Stimulated activated CD8-positive, alpha-beta memory T cell treated with anti-CD3 and anti-CD28 coated beads, Interleukin-4, amount 100 ng/mL, for 24 hours (primary cell): ENCODE results near the gene SMG7.
"Not testable (repeated sequence)": the region's sequence is repeated elsewhere in the genome, so short reads cannot be mapped to it uniquely, and the experiment has no call there.

Source experiments
- DNase-seq: peaks from one replicate; pipeline ENCODE4 v3.0.0-alpha.2; 2020; ENCODE audit warnings: low read depth

The SMG7 gene, protein sequence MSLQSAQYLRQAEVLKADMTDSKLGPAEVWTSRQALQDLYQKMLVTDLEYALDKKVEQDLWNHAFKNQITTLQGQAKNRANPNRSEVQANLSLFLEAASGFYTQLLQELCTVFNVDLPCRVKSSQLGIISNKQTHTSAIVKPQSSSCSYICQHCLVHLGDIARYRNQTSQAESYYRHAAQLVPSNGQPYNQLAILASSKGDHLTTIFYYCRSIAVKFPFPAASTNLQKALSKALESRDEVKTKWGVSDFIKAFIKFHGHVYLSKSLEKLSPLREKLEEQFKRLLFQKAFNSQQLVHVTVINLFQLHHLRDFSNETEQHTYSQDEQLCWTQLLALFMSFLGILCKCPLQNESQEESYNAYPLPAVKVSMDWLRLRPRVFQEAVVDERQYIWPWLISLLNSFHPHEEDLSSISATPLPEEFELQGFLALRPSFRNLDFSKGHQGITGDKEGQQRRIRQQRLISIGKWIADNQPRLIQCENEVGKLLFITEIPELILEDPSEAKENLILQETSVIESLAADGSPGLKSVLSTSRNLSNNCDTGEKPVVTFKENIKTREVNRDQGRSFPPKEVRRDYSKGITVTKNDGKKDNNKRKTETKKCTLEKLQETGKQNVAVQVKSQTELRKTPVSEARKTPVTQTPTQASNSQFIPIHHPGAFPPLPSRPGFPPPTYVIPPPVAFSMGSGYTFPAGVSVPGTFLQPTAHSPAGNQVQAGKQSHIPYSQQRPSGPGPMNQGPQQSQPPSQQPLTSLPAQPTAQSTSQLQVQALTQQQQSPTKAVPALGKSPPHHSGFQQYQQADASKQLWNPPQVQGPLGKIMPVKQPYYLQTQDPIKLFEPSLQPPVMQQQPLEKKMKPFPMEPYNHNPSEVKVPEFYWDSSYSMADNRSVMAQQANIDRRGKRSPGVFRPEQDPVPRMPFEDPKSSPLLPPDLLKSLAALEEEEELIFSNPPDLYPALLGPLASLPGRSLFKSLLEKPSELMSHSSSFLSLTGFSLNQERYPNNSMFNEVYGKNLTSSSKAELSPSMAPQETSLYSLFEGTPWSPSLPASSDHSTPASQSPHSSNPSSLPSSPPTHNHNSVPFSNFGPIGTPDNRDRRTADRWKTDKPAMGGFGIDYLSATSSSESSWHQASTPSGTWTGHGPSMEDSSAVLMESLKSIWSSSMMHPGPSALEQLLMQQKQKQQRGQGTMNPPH

DNA sequence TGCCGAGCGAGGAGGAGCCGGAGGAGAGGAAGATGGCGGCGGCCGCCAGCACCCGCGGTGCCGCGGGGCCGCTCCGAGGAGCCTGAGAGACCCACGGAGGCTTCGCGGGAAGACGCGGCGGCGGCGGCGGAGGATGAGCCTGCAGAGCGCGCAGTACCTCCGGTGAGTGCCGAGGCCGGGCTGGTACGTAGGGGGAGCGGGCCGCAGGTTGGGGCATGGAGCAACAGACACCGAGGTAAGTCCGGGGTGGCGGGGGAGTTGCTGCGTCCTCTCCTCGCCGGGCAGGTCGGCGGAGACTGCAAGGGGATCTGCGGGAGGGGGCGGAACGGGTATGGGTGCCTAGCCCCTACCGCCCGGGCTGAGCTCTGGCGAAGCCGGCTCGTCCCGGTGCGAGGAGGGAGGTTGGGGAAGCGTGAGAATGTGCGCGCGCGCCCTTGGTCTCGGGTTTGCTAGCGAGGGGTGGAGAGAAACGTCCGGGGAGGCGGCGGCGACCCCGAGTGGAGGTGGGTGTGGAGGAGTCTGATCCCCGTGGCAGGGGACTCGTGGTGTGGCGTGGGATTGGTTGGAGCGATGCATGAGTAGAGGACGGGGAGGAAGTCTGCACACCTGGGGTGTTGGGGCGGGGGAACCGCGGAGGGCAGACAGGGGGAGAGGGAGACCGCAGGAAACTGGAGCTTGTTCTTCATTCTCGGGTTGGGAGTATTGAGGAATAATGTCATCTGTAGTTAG lies at the start of gene SMG7:
Gene SMG7 (plus strand): TSS at position 12 of the 729 bp plus-strand sequence. CDS start 122 bp downstream, at position 134.
- DNase-seq = peak; percentile 33

DNA sequence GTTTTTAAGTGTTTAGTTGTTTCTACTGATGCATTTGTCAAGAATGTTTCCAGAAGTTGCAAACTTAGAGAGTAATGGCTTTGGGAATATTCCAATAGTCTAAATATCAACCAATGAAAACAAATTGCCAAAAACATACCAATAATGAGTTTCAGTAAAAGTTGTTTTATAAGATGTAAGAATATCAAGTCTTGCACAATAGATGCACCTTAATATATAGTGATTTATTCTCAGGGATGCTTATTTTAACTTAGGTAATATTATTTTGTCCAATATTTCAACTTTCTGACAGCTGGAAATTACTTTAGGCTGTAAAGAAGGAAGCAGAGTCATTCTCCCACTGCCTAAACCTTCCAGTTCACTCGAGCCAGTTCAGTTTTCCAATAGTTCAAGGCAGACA lies 48.8 kb upstream of the SMG7 start:
- DNase-seq = no peak

DNA sequence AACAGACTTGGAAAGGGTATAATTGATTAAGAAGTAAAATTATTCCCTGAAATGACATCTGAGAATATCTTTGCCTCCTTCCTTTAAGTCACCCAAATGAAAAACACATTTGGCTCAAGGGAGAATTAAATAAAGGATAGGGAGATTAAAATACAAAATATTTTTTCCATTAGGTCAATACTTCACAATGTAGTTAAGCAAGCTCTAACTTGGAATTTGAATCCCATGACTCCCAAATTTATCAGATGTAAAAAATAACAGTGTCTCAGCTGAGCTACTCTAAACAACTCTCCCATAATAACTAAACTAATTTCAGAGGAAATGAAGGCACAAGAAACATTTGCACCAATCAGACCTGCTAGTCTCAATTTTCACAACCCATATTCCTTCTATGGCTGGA lies 47.6 kb upstream of the SMG7 start:
- no peak for DNase-seq

- DNase-seq = not testable (repeated sequence)
Measured at GRCh38 chr1:183427591-183427990, 44.7 kb upstream of the SMG7 start.

- DNase-seq = no peak
Measured at GRCh38 chr1:183431840-183432547, 40.3 kb upstream of the SMG7 start.

- DNase-seq = no peak
Measured at GRCh38 chr1:183432548-183432875, 39.8 kb upstream of the SMG7 start.

DNA sequence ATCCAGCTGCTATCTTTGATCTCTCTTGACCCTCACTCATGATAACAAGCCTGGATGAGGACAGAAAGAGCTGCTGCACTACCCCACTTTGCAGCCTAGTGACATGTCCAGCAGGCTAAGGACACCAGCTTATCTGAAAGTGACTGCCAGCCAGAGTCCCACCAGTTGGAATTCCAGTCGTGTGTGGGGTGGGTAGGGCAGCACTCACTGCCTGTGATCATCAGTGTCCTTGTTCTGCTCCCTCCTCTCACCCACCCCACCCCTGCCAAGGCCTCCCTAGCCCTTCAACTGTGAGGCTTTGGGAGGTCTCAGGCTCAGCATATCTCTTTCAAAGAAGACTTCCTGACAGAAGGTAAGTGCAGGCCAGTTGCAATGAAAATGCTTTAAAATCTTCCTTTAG lies 38.6 kb upstream of the SMG7 start:
- DNase-seq = no peak

GRCh38 chr1:183435497-183435896 lies 36.8 kb upstream of the SMG7 start:
- no peak for DNase-seq

GRCh38 chr1:183438060-183438459 lies 34.2 kb upstream of the SMG7 start:
- no peak for DNase-seq

DNA sequence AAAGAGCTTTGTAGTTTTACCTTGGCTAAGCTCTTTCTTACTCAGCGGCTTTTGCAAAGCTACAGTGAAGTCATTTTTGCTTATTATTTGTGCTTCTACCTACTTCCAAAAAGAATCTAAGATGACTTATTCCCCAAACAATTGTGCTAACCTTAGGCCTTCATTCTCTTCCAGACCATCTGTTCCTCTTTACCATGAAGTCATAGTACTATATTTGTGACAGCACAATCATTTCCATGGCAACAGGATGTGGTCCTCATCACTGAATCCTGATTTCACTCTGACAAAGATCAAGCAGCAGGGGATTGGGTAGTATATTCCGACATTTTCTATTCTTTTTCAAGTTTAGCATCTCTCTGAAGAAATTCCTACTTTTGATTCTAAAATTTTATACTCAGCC lies 29.3 kb upstream of the SMG7 start:
- DNase-seq = no peak

DNA sequence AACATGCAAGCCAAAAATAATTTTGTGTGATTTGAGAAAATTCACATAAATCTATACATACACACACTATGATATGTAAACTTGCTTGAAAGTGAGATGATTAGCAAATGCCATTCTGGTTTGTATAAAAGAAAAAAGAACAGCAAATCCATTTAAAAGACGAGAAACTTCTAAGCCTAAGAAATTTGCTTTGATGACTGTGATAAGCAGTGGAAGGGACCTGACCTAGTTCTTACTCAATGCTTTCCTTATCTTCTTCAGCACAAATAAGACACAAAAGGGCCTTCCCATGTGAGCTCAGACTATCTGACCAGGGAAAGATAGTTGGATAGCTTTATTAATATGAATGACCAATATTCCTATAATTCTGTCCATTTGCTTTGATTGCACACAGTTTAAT lies 28.8 kb upstream of the SMG7 start:
- DNase-seq = no peak

DNA sequence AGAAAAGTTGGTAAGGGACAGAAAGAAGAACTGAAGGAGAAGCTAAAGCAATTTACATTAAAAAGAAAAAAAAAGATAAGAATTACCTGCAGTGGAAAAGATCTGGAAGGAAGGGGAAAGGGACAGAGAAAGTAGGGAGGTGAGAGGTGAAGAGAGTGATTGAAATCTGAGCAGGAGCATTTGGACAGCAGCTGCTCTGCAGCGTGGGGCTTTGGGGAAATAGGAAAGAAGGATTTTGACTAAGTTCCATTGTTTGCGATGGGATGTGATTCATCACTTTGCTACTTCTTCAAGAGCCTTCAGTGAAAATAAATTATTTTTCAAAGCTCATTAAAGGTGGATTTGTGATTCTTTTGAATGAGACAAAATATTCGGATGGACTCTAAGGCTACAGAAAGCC lies 28.1 kb upstream of the SMG7 start:
- no peak for DNase-seq

DNA sequence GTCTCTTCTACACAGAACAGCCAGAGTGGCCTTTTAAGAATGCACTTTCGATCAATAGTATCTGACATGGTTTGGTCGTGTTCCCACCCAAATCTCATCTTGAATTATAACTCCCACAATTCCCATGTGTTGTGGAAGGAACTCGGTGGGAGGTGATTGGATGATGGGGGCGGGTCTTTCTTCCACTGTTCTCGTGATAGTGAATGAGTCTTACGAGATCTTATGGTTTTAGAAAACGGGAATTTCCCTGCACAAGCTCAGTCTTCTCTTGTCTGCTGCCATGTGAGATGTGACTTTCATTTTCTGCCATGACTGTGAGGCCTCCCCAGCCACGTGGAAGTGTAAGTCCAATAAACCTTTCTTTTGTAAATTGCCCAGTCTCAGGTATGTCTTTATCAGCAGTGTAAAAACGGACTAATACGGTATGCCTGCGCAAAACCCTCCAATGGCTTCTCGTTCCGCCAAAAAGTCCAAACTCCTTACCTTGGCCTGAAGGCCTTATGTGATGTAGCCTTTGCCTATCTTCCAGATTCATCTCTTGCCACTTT lies 23.0 kb upstream of the SMG7 start:
- no peak for DNase-seq

DNA sequence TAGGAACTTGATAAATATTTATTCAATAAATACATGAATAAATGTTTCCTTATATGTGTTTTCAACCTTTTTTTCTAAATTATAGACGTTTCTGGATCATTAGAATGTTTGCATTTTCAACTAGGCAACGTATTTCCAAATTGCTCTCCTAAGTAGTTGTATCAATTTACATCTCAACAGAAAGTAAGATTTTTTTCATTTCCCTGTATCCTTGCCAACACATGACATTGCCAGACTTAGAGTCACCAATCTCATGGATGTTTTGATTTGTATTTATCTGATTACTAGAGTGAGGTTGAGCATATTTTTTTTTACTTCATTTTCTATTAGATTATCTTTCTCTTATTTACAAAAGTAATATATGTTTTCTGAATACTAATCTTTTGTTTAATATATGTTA lies 22.2 kb upstream of the SMG7 start:
- DNase-seq = no peak

DNA sequence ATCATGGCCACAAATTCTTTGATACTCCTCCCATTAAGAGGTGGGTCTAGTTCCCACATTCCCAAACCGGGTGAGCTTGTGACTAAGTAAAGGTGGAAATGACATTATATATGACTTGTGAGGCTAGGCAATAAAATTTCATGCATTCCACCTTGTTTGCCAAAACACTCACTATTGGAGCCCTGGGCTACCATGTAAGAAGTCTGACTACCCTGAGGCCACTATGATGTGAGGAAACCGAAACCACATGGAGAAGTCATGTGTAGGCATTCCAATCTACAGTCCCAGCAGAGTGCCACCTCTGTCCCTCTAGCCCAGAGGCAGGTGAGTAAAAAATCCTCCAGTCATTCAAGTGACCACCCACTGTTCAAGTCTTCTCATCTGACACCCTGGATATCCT lies 17.9 kb upstream of the SMG7 start:
- DNase-seq = no peak

DNA sequence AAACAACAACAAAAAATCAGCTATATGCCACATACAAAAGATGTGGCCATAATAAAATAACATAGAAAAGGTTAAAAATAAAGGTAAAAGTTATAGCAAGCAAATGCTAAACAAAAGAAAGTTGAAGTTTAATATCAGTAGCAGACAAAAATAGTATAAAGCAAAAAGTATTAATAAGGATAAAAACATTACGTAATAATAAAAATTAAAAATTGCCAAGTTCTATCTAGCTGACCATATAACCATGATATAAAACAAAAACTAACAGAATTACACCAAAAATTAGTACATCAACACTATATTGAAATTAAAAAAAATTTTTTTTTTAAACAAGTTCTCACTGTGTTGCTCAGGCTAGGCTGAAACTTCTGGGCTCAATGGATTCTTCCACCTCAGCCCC lies 15.5 kb upstream of the SMG7 start:
- DNase-seq = no peak

DNA sequence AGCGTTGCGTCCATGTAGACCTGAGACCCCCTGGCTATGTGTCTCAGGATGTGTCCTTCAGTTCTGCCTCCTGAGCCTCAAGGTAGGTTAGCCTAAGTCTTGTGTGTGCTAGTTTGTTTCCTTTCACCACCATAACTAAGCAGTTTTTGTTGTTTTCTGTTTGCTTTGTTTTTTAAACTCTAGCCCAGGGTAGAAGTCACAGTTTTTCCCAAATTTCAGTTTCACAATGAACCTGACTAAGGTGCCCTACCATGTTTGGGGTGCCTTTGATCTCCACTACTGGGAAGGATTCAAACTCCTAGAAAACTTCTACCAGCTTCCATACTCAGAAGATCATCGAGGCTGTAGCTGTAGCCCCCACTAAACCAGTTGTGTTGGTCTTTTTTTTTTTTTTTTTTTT lies 14.8 kb upstream of the SMG7 start:
- DNase-seq = no peak

- no peak for DNase-seq
Measured at GRCh38 chr1:183460596-183460995, 11.7 kb upstream of the SMG7 start.

DNA sequence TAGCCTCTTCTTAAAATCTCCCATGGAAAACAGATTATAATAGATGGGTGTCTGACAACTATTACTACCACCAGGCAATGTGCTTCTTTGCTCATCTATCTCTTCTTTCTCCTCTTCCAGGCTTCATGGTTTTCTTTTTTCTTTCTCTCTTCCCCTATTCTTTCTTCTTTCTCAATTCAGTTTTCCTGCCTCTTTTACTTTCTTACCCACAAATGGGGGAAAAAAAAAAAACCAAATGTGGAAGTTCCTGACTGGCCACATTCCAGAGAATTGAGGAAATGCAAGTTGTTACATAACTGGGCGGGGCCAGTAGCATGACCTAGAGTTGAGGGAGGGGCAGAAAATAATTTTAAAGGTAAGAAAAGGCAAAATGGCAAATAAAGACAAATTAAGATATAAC lies 10.9 kb upstream of the SMG7 start:
- no peak for DNase-seq

- no peak for DNase-seq
Measured at GRCh38 chr1:183463566-183463965, 8.7 kb upstream of the SMG7 start.

- DNase-seq = no peak
Measured at GRCh38 chr1:183466781-183467180, 5.5 kb upstream of the SMG7 start.
